Neural cell (in vitro differentiated cells): ENCODE results near the gene ZNF148. TPM values are rescaled to one million over a fixed set of nuclear protein-coding genes. Genes with fewer than 3 reads are reported as not detected.

Experiments used
- H2AFZ ChIP-seq: fragments of 200-600, 300-800 bp; sonication (generic), shearing (Covaris generic); 2 replicates; pipeline ENCODE4 v1.6.0; 2014; ENCODE audit warnings: low read depth, mild to moderate bottlenecking, antibody characterized with exemption, low read length, moderate library complexity
- H3F3A ChIP-seq: fragments of 200-600 bp; shearing (Covaris generic); 2 replicates; pipeline ENCODE4 v1.6.1; 2016; ENCODE audit warnings: mild to moderate bottlenecking, moderate library complexity, mixed read lengths, antibody characterized with exemption, low read length; ENCODE audit not compliant: insufficient read depth, poor library complexity, severe bottlenecking
- H3K27ac ChIP-seq: fragments of 200-600, 300-800 bp; sonication (generic), shearing (Covaris generic); 2 replicates; pipeline ENCODE4 v1.5.1; 2014; ENCODE audit warnings: mild to moderate bottlenecking, low read length, moderate library complexity
- H3K27me3 ChIP-seq: fragments of 300-800, 200-600 bp; sonication (generic), shearing (Covaris generic); 2 replicates; pipeline ENCODE4 v1.6.0; 2014; ENCODE audit warnings: mild to moderate bottlenecking, low read depth, low read length, moderate library complexity; ENCODE audit not compliant: insufficient read depth
- H3K36me3 ChIP-seq: fragments of 300-800, 200-600 bp; sonication (generic), shearing (Covaris generic); 2 replicates; pipeline ENCODE4 v1.5.1; 2014; ENCODE audit warnings: mild to moderate bottlenecking, antibody characterized with exemption, low read length, moderate library complexity; ENCODE audit not compliant: insufficient read depth
- H3K4me2 ChIP-seq: fragments of 300-800, 200-600 bp; sonication (generic), shearing (Covaris generic); 2 replicates; pipeline ENCODE4 v1.6.0; 2014; ENCODE audit warnings: mild to moderate bottlenecking, low read length
- H3K4me3 ChIP-seq: fragments of 300-800, 200-600 bp; sonication (generic), shearing (Covaris generic); 2 replicates; pipeline ENCODE4 v1.5.1; 2014; ENCODE audit warnings: mild to moderate bottlenecking, low read length, moderate library complexity
- H3K79me2 ChIP-seq: fragments of 200-600 bp; shearing (Covaris generic); replicated peaks from 2 replicates; pipeline ENCODE4 v1.6.0; 2014; ENCODE audit warnings: mild to moderate bottlenecking, low read length, moderate library complexity; ENCODE audit not compliant: insufficient read depth
- H3K9ac ChIP-seq: fragments of 300-800, 200-600 bp; sonication (generic), shearing (Covaris generic); 2 replicates; pipeline ENCODE4 v1.6.1; 2016; ENCODE audit warnings: mild to moderate bottlenecking, low read length, mixed read lengths
- H3K9me2 ChIP-seq: fragments of 200-600 bp; shearing (Covaris generic); 2 replicates; pipeline ENCODE4 v1.6.1; 2016; ENCODE audit warnings: mild to moderate bottlenecking, low read length, mixed read lengths; ENCODE audit not compliant: insufficient read depth
- H3K9me3 ChIP-seq: fragments of 200-600, 300-800 bp; sonication (generic), shearing (Covaris generic); 2 replicates; pipeline ENCODE4 v1.6.1; 2016; ENCODE audit warnings: mild to moderate bottlenecking, mixed run types, low read length, moderate library complexity, mixed read lengths
- H4K20me1 ChIP-seq: fragments of 200-600 bp; shearing (Covaris generic); 2 replicates; pipeline ENCODE4 v1.6.1; 2016; ENCODE audit warnings: mild to moderate bottlenecking, mixed run types; ENCODE audit not compliant: insufficient read depth
- EP300 ChIP-seq: fragments of 450-650 bp; conservative IDR thresholded peaks from 2 replicates; pipeline ENCODE4 v1.6.1; 2014; ENCODE audit warnings: antibody characterized with exemption, mild to moderate bottlenecking, moderate library complexity; ENCODE audit not compliant: poor library complexity, severe bottlenecking
- EZH2 ChIP-seq: fragments of 200-600, 300-800 bp; shearing (Covaris generic), sonication (generic); IDR thresholded peaks from 2 replicates; pipeline ENCODE4 v1.6.1; 2014; ENCODE audit warnings: antibody characterized with exemption, low read length, borderline replicate concordance, mild to moderate bottlenecking; ENCODE audit not compliant: insufficient read depth, poor library complexity, severe bottlenecking
- MXI1 ChIP-seq: fragments of 450-650 bp; conservative IDR thresholded peaks from 2 replicates; pipeline ENCODE4 v1.6.1; 2014; ENCODE audit warnings: antibody characterized with exemption, mild to moderate bottlenecking; ENCODE audit not compliant: poor library complexity, severe bottlenecking
- POLR2AphosphoS5 ChIP-seq: IDR thresholded peaks from 2 replicates; pipeline ENCODE4 v1.6.1; 2012
- RAD21 ChIP-seq: fragments of 450-650 bp; conservative IDR thresholded peaks from 2 replicates; pipeline ENCODE4 v1.6.1; 2014; ENCODE audit warnings: antibody characterized with exemption, mild to moderate bottlenecking, moderate library complexity
- REST ChIP-seq: IDR thresholded peaks from 2 replicates; pipeline ENCODE4 v1.6.1; 2012; ENCODE audit warnings: borderline replicate concordance
- SMC3 ChIP-seq: fragments of 450-650 bp; conservative IDR thresholded peaks from 2 replicates; pipeline ENCODE4 v1.6.1; 2014; ENCODE audit warnings: antibody characterized with exemption, mild to moderate bottlenecking, moderate library complexity; ENCODE audit not compliant: poor library complexity
- TAF1 ChIP-seq: IDR thresholded peaks from 2 replicates; pipeline ENCODE4 v1.6.1; 2012; ENCODE audit warnings: low read depth
- polyA plus RNA-seq: library from polyadenylated mRNA; depleted of rRNA; stranded (reverse); fragments of >200 nt; gene quantifications from 2 replicates; pipeline ENCODE4 v1.2.3, GENCODE V29; 2014
- TF ChIP-seq, protein P1 (sequence below): fragments of 450-650 bp; IDR thresholded peaks from 2 replicates; pipeline ENCODE4 v1.5.1; 2014; ENCODE audit warnings: antibody characterized with exemption, mild to moderate bottlenecking, moderate library complexity; ENCODE audit not compliant: poor library complexity, severe bottlenecking

The ZNF148 gene
- polyA plus RNA-seq, 1 donor from 2014 or later = 16.9 TPM

DNA sequence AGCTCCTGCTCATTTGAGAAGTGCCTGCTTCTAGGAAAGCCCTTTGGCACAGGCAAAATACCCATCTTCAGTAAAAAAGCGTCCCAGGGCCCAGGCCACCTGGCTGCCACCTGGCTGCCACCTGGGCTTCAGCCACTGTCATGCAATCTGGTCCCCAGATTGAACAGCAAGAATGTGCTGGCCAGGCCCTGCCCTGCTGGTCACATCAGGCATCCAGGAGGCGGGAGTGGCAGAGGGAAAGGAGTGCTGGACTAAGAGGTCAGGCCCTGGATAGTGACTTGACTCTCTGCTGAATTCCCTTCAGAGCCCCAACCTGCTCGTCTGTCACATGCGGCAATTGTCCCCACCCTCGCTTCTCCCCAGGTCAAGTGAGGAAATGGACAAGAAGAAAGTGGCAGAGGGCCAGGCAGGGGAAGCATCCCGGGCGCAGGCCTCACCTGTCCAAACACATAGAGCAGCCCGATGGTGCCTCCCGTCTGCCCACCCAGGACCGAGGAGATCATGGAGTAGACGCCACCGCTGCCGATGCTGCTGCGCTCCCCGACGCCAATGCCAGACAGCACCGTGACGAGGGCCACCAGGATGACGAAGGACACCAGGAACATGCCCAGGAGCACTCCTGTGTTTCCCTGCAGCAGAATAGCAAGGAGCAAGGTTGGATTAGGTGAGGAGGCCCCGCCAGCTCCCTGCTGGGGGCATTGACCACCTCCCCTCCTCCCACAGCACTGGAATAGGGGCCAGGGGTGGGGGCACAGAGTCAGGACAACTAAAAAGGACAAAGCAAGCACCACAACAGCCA is 188.1 kb downstream of the ZNF148 start:
- no peaks in the 10 kb centered on the region for H3K9me2 ChIP-seq
- no peaks in the 10 kb centered on the region for H4K20me1 ChIP-seq
- H3K4me3 ChIP-seq = no peak overlapping the region
- no peaks in the 10 kb centered on the region for H3K9me3 ChIP-seq
- H3K27ac ChIP-seq = no peak overlapping the region
- H3K27me3 ChIP-seq = no peaks in the 10 kb centered on the region
- H3K4me2 ChIP-seq = no peak overlapping the region
- TF ChIP-seq EZH2 (no peak), RAD21 (no peak), REST (no peak), EP300 (no peak), MXI1 (no peak), POLR2AphosphoS5 (no peak), SMC3 (no peak), TAF1 (no peak)
- TF ChIP-seq, protein P1, sequence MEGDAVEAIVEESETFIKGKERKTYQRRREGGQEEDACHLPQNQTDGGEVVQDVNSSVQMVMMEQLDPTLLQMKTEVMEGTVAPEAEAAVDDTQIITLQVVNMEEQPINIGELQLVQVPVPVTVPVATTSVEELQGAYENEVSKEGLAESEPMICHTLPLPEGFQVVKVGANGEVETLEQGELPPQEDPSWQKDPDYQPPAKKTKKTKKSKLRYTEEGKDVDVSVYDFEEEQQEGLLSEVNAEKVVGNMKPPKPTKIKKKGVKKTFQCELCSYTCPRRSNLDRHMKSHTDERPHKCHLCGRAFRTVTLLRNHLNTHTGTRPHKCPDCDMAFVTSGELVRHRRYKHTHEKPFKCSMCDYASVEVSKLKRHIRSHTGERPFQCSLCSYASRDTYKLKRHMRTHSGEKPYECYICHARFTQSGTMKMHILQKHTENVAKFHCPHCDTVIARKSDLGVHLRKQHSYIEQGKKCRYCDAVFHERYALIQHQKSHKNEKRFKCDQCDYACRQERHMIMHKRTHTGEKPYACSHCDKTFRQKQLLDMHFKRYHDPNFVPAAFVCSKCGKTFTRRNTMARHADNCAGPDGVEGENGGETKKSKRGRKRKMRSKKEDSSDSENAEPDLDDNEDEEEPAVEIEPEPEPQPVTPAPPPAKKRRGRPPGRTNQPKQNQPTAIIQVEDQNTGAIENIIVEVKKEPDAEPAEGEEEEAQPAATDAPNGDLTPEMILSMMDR = no peak
- H3K9ac ChIP-seq = no peak overlapping the region
- H3K79me2 ChIP-seq = no peaks in the 10 kb centered on the region
- no peak overlapping the region for H2AFZ ChIP-seq
- no peaks in the 10 kb centered on the region for H3K36me3 ChIP-seq
- no peaks in the 10 kb centered on the region for H3F3A ChIP-seq

DNA sequence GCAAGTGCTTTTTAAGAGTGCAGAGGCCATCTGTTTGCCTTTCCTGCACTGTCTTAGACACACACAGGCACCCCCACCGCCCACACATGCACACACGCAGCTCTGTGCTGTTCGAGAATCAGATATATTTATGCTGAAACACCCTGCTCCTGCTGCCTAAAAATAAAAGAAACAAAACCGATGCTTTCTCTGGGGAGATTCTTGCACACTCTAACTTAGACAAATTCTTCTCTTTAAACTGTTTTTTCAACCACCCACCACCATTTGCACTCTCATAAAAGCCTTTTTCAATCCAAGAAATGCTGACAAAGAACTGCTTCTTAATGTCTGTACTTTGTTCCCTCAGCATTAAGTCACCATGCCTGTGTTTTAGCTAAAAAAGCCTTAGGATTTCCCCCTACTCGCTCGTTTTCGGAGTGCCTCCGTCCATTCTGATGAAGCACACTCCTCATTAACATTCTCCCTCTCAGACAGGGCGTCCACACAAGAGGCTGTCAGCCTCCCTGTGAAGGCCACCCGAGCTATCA is 188.8 kb downstream of the ZNF148 start:
- Histone ChIP-seq H3F3A (no peaks in the 10 kb centered on the region), H3K4me3 (no peak overlapping the region), H3K9ac (no peak overlapping the region), H3K4me2 (no peak overlapping the region), H3K27me3 (no peaks in the 10 kb centered on the region), H2AFZ (no peak overlapping the region), H3K79me2 (no peaks in the 10 kb centered on the region), H3K9me3 (no peaks in the 10 kb centered on the region), H4K20me1 (no peaks in the 10 kb centered on the region), H3K36me3 (no peaks in the 10 kb centered on the region), H3K9me2 (no peaks in the 10 kb centered on the region), H3K27ac (no peak overlapping the region)
- TF ChIP-seq EP300 (no peak), RAD21 (no peak), REST (no peak), TAF1 (no peak), POLR2AphosphoS5 (no peak), SMC3 (no peak), MXI1 (no peak), EZH2 (no peak)
- TF ChIP-seq, protein P1 = no peak
